GM10248 (cell line): Measurements from ENCODE around the gene ZMIZ1.

Experiments
- CTCF ChIA-PET: fragments of 300-600 bp; sonication (Branson Sonifier 250); formaldehyde crosslinking; extraction: SDS; loops from one replicate; lab custom pipeline; 2021; ENCODE audit warnings: antibody characterized with exemption; lab: Yijun Ruan, JAX
- POLR2A ChIA-PET: fragments of 350-650 bp; sonication (Branson Sonifier 250); formaldehyde crosslinking; extraction: SDS; loops from one replicate; lab custom pipeline; 2020; ENCODE audit warnings: antibody characterized with exemption; lab: Yijun Ruan, JAX
- DNase-seq: peaks from one replicate; pipeline ENCODE4 v3.0.0; 2012; ENCODE audit errors: extremely low spot score
- TF ChIP-seq, protein P1 (sequence below): IDR thresholded peaks from 2 replicates; pipeline ENCODE4 v1.5.1; 2012; ENCODE audit warnings: mild to moderate bottlenecking, low read depth; ENCODE audit errors: extremely low read depth, missing control alignments, control extremely low read depth

The ZMIZ1 gene

GRCh38 chr10:79229830-79230327, 161.1 kb downstream of the ZMIZ1 start:
- no peak for DNase-seq
- TF ChIP-seq, protein P1, sequence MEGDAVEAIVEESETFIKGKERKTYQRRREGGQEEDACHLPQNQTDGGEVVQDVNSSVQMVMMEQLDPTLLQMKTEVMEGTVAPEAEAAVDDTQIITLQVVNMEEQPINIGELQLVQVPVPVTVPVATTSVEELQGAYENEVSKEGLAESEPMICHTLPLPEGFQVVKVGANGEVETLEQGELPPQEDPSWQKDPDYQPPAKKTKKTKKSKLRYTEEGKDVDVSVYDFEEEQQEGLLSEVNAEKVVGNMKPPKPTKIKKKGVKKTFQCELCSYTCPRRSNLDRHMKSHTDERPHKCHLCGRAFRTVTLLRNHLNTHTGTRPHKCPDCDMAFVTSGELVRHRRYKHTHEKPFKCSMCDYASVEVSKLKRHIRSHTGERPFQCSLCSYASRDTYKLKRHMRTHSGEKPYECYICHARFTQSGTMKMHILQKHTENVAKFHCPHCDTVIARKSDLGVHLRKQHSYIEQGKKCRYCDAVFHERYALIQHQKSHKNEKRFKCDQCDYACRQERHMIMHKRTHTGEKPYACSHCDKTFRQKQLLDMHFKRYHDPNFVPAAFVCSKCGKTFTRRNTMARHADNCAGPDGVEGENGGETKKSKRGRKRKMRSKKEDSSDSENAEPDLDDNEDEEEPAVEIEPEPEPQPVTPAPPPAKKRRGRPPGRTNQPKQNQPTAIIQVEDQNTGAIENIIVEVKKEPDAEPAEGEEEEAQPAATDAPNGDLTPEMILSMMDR: no peak
- ChIA-PET POLR2A (no interaction called here), CTCF (interaction anchor here (1.0 kb wide), 1 partner anchor 9 kb away, joined by 3 read pairs; no protein-coding TSS in a partner anchor)

DNA sequence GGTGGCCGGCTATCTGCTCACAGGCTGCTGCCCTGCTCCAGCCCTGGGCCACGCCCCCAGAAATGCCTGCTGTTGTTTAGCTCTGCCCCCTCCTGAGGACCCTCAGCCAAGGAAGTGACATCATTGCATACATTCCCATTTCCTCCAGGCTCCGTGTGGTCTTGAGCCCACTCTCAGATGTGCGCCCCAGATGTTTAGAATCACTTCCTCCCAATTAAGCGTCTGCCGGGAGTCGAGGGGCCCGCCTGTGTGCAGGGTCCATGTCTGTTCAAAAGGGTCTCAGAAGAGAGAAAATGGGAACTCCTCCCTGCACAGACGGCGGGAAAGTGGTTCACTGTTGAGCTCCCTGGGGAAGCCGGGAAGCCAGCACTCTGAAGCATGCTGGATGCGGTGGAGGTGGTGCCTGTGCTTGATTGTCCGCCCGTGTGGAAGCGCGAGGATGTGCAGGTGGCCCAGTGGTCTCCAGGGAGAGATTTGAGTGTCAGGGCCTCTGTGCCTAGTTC, 161.6 kb downstream of the ZMIZ1 start:
- ChIA-PET CTCF (no interaction called here), POLR2A (no interaction called here)
- TF ChIP-seq, protein P1: no peak
- no peak for DNase-seq

GRCh38 chr10:79230850-79231249, 162.1 kb downstream of the ZMIZ1 start:
- no peak for DNase-seq
- ChIA-PET POLR2A (no interaction called here), CTCF (no interaction called here)
- TF ChIP-seq, protein P1: no peak

DNA sequence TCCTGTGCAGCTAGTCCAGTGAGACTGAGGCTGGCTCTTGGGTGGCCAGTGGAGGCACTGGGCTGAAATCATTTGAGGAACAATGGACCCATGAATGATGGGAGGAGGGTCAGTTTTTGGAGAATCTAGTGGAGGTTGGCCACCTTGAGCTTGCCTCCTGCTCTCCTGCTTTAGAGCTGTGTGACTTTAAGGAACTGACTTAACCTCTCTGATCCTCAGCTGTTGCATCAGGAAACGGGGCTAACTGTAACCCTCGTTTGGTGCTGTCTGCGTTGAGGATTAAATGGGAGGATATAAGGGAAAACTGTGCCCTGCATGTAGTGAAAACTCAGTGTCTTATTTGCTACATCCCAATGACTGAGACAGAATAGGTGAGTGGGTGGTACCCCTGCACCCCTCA, 163.1 kb downstream of the ZMIZ1 start:
- DNase-seq: no peak
- ChIA-PET CTCF (no interaction called here), POLR2A (no interaction called here)
- TF ChIP-seq, protein P1: no peak

DNA sequence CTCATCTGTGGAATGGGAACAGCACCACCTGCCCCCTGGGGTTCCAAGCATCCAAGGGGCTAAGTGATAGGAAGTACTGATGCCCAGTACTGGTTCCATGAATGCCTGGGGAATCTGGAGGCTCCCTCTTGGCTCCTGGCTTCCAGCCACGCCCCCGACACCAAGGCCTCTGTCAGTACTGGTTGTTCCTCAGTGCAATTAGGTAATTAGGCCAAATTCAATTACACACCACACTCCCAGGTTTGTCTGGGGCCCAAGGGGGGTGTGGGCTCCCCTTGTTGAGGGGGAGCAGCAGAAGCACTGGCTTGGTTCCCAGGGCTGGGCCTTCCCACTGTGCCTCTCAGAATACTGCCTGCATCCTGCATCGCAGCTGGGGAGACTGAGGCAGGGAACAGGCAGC, 164.1 kb downstream of the ZMIZ1 start:
- TF ChIP-seq, protein P1: no peak
- CTCF ChIA-PET: no interaction called here
- POLR2A ChIA-PET: no interaction called here
- no peak for DNase-seq

DNA sequence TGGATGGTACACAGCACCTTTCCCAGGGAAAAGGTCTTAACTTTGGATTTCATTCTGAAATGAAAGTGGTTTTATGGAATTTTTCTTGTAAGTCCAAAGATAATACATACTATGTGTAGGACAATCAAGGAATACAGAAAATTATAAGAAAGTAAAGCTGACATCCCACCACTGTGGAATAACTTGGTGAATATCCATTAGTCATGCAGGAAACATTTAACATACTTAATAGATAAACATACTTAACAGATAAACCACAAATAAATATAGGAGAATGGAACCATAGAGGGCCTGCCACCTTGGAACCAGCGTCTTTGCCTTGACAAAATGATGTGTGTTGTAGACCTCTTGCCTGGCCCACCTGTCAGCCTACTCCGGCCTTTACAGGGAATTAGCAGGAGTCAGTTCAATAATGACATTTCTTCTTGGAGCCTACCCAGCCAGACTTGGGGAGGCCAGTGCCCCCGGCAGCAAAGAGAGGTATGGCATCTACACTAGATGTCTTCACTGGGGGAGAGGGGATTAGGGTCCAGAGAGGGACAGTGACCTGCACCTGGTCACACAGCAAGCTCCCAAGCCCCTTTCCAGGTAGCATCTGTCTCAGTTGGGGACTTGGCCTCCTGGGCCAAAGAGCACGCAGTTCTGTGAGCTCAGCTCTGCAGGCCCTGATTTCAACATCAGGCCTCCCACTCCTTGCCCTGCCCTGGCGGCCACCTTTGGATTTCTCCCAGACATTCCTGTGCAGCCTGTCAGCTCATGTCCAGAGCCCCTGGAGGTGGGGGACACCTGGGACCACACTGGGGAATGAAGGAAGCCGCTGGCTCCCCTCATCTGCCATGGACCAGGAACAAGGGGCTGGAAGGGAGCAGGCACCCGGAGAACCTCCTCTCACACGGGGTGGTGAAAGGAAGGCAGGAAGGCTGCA, 165.9 kb downstream of the ZMIZ1 start:
- TF ChIP-seq, protein P1: no peak
- no peak for DNase-seq
- CTCF ChIA-PET: interaction anchor here (1.2 to 2.1 kb wide), 3 partner anchors 14 to 32 kb away, joined by 3 to 7 read pairs (median 4); no protein-coding TSS in a partner anchor
- POLR2A ChIA-PET: no interaction called here
